ENCODE measurements around the gene HIGD1A. TPM values are rescaled to one million over a fixed set of nuclear protein-coding genes. Genes with fewer than 3 reads are reported as not detected.

Gene HIGD1A
- total and polyA plus RNA-seq, 10 of the 15 experiments (the other 5 are each of a cell fraction or from before 2014, with no cell fraction given), result 73.9 to 487 (median 175) TPM

GRCh38 chr3:42805141-42805821 lies 991 bp upstream of the HIGD1A start:
- ChIA-PET RAD21 (ENCODE audit: unreplicated experiment) (interaction anchor here (0.8 to 1.4 kb wide), 2 partner anchors 21 to 26 kb away, joined by 4 to 6 read pairs; no protein-coding TSS in a partner anchor), POLR2A (interaction anchor here (1.1 to 2.0 kb wide), 2 partner anchors 9 to 11 kb away, joined by 5 to 14 read pairs; no protein-coding TSS in a partner anchor), CTCF (interaction anchor here (0.7 to 3.3 kb wide), 8 partner anchors 9 to 76 kb away, joined by 3 to 15 read pairs (median 4); no protein-coding TSS in a partner anchor), SMC1A (ENCODE audit: uncharacterized antibody, unreplicated experiment) (interaction anchor here (0.9 to 1.1 kb wide), 2 partner anchors 11 to 20 kb away, joined by 3 to 4 read pairs; no protein-coding TSS in a partner anchor)
- H3K9ac ChIP-seq (ENCODE audit: control insufficient read depth, insufficient read depth, low read length), result peak overlapping the region; percentile 74; the same call in 1 of the 2 replicates
- no peaks in the 10 kb centered on the region; the same call in 1 of the 2 replicates for H3K4me1 ChIP-seq (ENCODE audit: control insufficient read depth, insufficient read depth, low read length)
- FAIRE-seq, result no peak
- BruUV-seq (replicated peaks), result no TSS peak
- no peaks in the 10 kb centered on the region for H3K27me3 ChIP-seq (replicated peaks in 1 of 2; ENCODE audit: control insufficient read depth in 2 of 2, insufficient read depth in 2 of 2, low read length in 1 of 2)
- no peaks in the 10 kb centered on the region for H3K9me3 ChIP-seq (replicated peaks; ENCODE audit: control insufficient read depth, insufficient read depth, low read length)
- H2AFZ ChIP-seq (ENCODE audit: control insufficient read depth, low read depth, low read length), result peak overlapping the region; percentile 93
- DNase-seq (ENCODE audit: low read depth, low spot score), result no peak
- peaks cover 33% of the 10 kb centered on the region for H3K79me2 ChIP-seq (ENCODE audit: control insufficient read depth, insufficient read depth, low read length)
- H3K4me2 ChIP-seq (ENCODE audit: control insufficient read depth, insufficient read depth), result peak overlapping the region; percentile 92
- TF ChIP-seq MYC (IDR thresholded peaks at IDR 0.05; ENCODE audit: insufficient read depth, insufficient read length, insufficient replicate concordance, low read length, severe bottlenecking) (no peak), NR2F1 (conservative IDR thresholded peaks at IDR 0.05) (0 out of 2 replicates have a peak, but pooled peaks have one; percentile 33), KDM1A (IDR thresholded peaks at IDR 0.05; ENCODE audit: borderline replicate concordance) (no peak)
- peak overlapping the region; percentile 66 for H3K4me3 ChIP-seq
- WGBS (ENCODE audit: insufficient coverage, insufficient replicate concordance, low lambda C conversion rate, missing lambda C conversion rate), result 89% methylated on average over 23 of the region's 23 CpGs
- H3K36me3 ChIP-seq (ENCODE audit: control insufficient read depth in 2 of 2, insufficient read depth in 2 of 2, low read length in 1 of 2), result no peaks in the 10 kb centered on the region
- no peak overlapping the region for H3K27ac ChIP-seq (ENCODE audit: control insufficient read depth, insufficient read depth)
- no peaks in the 10 kb centered on the region for H4K20me1 ChIP-seq (ENCODE audit: control insufficient read depth, insufficient read depth)
- in situ Hi-C loops (cut with MboI), result no loop called here
- ATAC-seq, result no peak
- intact Hi-C loops (cut with micrococcal nuclease; ENCODE audit: unreplicated experiment), result no loop called here

- intact Hi-C loops (cut with micrococcal nuclease; ENCODE audit: unreplicated experiment), result no loop called here
- 2% methylated on average over 13 of the region's 13 CpGs for WGBS (ENCODE audit: insufficient coverage, insufficient replicate concordance, low lambda C conversion rate, missing lambda C conversion rate)
- H3K27me3 ChIP-seq (replicated peaks in 1 of 2; ENCODE audit: control insufficient read depth in 2 of 2, insufficient read depth in 2 of 2, low read length in 1 of 2), result no peaks in the 10 kb centered on the region
- no peaks in the 10 kb centered on the region for H3K9me3 ChIP-seq (replicated peaks; ENCODE audit: control insufficient read depth, insufficient read depth, low read length)
- TSS peak; percentile 87 for BruUV-seq (replicated peaks)
- peaks cover 34% of the 10 kb centered on the region for H3K79me2 ChIP-seq (ENCODE audit: control insufficient read depth, insufficient read depth, low read length)
- H3K9ac ChIP-seq (ENCODE audit: control insufficient read depth, insufficient read depth, low read length), result peak overlapping the region; percentile 74
- peak overlapping the region; percentile 66 for H3K4me3 ChIP-seq
- H3K4me2 ChIP-seq (ENCODE audit: control insufficient read depth, insufficient read depth), result peak overlapping the region; percentile 92
- RAD21 ChIA-PET (ENCODE audit: unreplicated experiment), result interaction anchor here (0.8 to 1.4 kb wide), 2 partner anchors 21 to 26 kb away, joined by 4 to 6 read pairs; no protein-coding TSS in a partner anchor
- H4K20me1 ChIP-seq (ENCODE audit: control insufficient read depth, insufficient read depth), result no peaks in the 10 kb centered on the region
- ATAC-seq (peak; percentile 6), DNase-seq (ENCODE audit: low read depth, low spot score) (no peak), FAIRE-seq (no peak)
- no peaks in the 10 kb centered on the region for H3K36me3 ChIP-seq (ENCODE audit: control insufficient read depth in 2 of 2, insufficient read depth in 2 of 2, low read length in 1 of 2)
- SMC1A ChIA-PET (ENCODE audit: uncharacterized antibody, unreplicated experiment), result interaction anchor here (0.9 to 1.1 kb wide), 2 partner anchors 10 to 19 kb away, joined by 3 to 4 read pairs; no protein-coding TSS in a partner anchor
- no peaks in the 10 kb centered on the region; the same call in 1 of the 2 replicates for H3K4me1 ChIP-seq (ENCODE audit: control insufficient read depth, insufficient read depth, low read length)
- in situ Hi-C loops (cut with MboI), result no loop called here
- CTCF ChIA-PET, result interaction anchor here (0.7 to 3.3 kb wide), 6 partner anchors 8 to 60 kb away, joined by 3 to 15 read pairs (median 4); no protein-coding TSS in a partner anchor
- H2AFZ ChIP-seq (ENCODE audit: control insufficient read depth, low read depth, low read length), result peak overlapping the region; percentile 93
- peak overlapping the region; percentile 63 for H3K27ac ChIP-seq (ENCODE audit: control insufficient read depth, insufficient read depth)
- POLR2A ChIA-PET, result interaction anchor here (1.1 to 2.0 kb wide), 2 partner anchors 9 to 11 kb away, joined by 5 to 14 read pairs; no protein-coding TSS in a partner anchor
- TF ChIP-seq DPF2 (IDR thresholded peaks at IDR 0.05) (0 out of 2 replicates have a peak, but pooled peaks have one; percentile 12), ZNF217 (IDR thresholded peaks at IDR 0.05) (0 out of 2 replicates have a peak, but pooled peaks have one; percentile 19), POLR2AphosphoS2 (IDR thresholded peaks at IDR 0.05; ENCODE audit: low read depth, low read length) (no peak), ZNF207 (IDR thresholded peaks at IDR 0.05; ENCODE audit: borderline replicate concordance) (no peak), HDAC6 (IDR thresholded peaks at IDR 0.05; ENCODE audit: unreplicated experiment) (no peak), MLLT1 (IDR thresholded peaks at IDR 0.05) (no peak), SMAD5 (IDR thresholded peaks at IDR 0.05; ENCODE audit: low read depth) (no peak), HDGF (IDR thresholded peaks at IDR 0.05) (no peak), HSF1 (IDR thresholded peaks at IDR 0.05; ENCODE audit: low read depth, low read length) (no peak)
Measured at GRCh38 chr3:42804831-42805132, 492 bp upstream of the HIGD1A start.

Data from GM12878 (cell line).